HG02623 (cell line): ENCODE data around the gene ZNF556.

ENCODE experiments used
- ATAC-seq: cut with Tn5 transposase; IDR thresholded peaks from one replicate; pipeline ENCODE4 v1.9.1; 2021; ENCODE audit warnings: moderate library complexity; ENCODE audit not compliant: unreplicated experiment

ZNF556 gene

GRCh38 chr19:2867025-2867991, at the start of gene ZNF556:
Gene ZNF556 (plus strand): TSS chr19:2867335. CDS start chr19:2867422, 87 bp downstream.
- ATAC-seq = no peak

GRCh38 chr19:2819540-2820111, 47.5 kb upstream of the ZNF556 start, which contains the start of gene ZNF554:
Gene ZNF554 (plus strand): TSS chr19:2819868. CDS start chr19:2820072, 204 bp downstream.
- ATAC-seq = peak; percentile 82

- no peak for ATAC-seq
Observed at GRCh38 chr19:2820112-2820702, 46.9 kb upstream of the ZNF556 start.

GRCh38 chr19:2822846-2823245, 44.3 kb upstream of the ZNF556 start:
- no peak for ATAC-seq

- no peak for ATAC-seq
Observed at GRCh38 chr19:2823646-2824045, 43.5 kb upstream of the ZNF556 start.

- ATAC-seq = no peak
Observed at GRCh38 chr19:2824129-2824528, 43.0 kb upstream of the ZNF556 start.

- no peak for ATAC-seq
Observed at GRCh38 chr19:2827022-2827421, 40.1 kb upstream of the ZNF556 start.

- ATAC-seq = no peak
Observed at GRCh38 chr19:2827840-2828489, 39.2 kb upstream of the ZNF556 start.

GRCh38 chr19:2834294-2834871, 32.8 kb upstream of the ZNF556 start:
- no peak for ATAC-seq

GRCh38 chr19:2837430-2837829, 29.7 kb upstream of the ZNF556 start:
- no peak for ATAC-seq

- ATAC-seq = peak; percentile 93
Observed at GRCh38 chr19:2840794-2841791, 26.0 kb upstream of the ZNF556 start, which contains the start of gene ZNF555. Gene ZNF555 (plus strand): TSS chr19:2841475. CDS start chr19:2841573, 98 bp downstream.

- ATAC-seq = peak; percentile 8
Observed at GRCh38 chr19:2841855-2842574, 25.1 kb upstream of the ZNF556 start.

GRCh38 chr19:2845107-2845506, 22.0 kb upstream of the ZNF556 start:
- no peak for ATAC-seq

- ATAC-seq = no peak
Observed at GRCh38 chr19:2846180-2846894, 20.8 kb upstream of the ZNF556 start.

- ATAC-seq = no peak
Observed at GRCh38 chr19:2847507-2847906, 19.6 kb upstream of the ZNF556 start.

GRCh38 chr19:2848616-2849015, 18.5 kb upstream of the ZNF556 start:
- no peak for ATAC-seq

- ATAC-seq = no peak
Observed at GRCh38 chr19:2850256-2850925, 16.7 kb upstream of the ZNF556 start.

GRCh38 chr19:2852598-2852997, 14.5 kb upstream of the ZNF556 start:
- no peak for ATAC-seq
